Fibroblast of villous mesenchyme (primary cell): ENCODE data around the gene SHC1. TPM values are rescaled to one million over a fixed set of nuclear protein-coding genes. Genes with fewer than 3 reads are reported as not detected.

Experiments
- DNase-seq: peaks from one replicate; pipeline ENCODE4 v3.0.0-alpha.2; 2010; ENCODE audit warnings: low read depth
- H3K4me3 ChIP-seq: 2 replicates; pipeline ENCODE4 v1.5.1; 2011; ENCODE audit warnings: low read depth, mild to moderate bottlenecking, low read length
- CTCF ChIP-seq: IDR thresholded peaks from 2 replicates; pipeline ENCODE4 v1.5.1; 2012; ENCODE audit warnings: low read depth, mild to moderate bottlenecking, low read length; ENCODE audit not compliant: insufficient read depth
- total RNA-seq: library from RNA; depleted of rRNA; stranded (reverse); fragments of >200 nt; gene quantifications from 2 replicates; pipeline ENCODE4 v1.2.3, GENCODE V29; 2012

SHC1 gene
- total RNA-seq, 1 donor, result 330 TPM

- no peak for DNase-seq
- no peak for TF ChIP-seq CTCF
- no peak overlapping the region for H3K4me3 ChIP-seq
Observed at GRCh38 chr1:154953611-154954038, 16.9 kb downstream of the SHC1 start.

GRCh38 chr1:154952664-154953063 is 17.9 kb downstream of the SHC1 start:
- no peak for DNase-seq
- H3K4me3 ChIP-seq, result no peak overlapping the region
- no peak for TF ChIP-seq CTCF

GRCh38 chr1:154951901-154952657 is 18.5 kb downstream of the SHC1 start:
- no peak for TF ChIP-seq CTCF
- no peak for DNase-seq
- H3K4me3 ChIP-seq, result no peak overlapping the region

GRCh38 chr1:154948079-154948478 is 22.5 kb downstream of the SHC1 start:
- TF ChIP-seq CTCF, result no peak
- no peak for DNase-seq
- no peak overlapping the region for H3K4me3 ChIP-seq

GRCh38 chr1:154945962-154946850 is 24.3 kb downstream of the SHC1 start:
- no peak for DNase-seq
- H3K4me3 ChIP-seq, result no peak overlapping the region
- no peak for TF ChIP-seq CTCF

- no peak overlapping the region for H3K4me3 ChIP-seq
- no peak for DNase-seq
- no peak for TF ChIP-seq CTCF
Observed at GRCh38 chr1:154945160-154945961, 25.2 kb downstream of the SHC1 start.
